ENCODE results near the gene DVL3.

DVL3 gene

DNA sequence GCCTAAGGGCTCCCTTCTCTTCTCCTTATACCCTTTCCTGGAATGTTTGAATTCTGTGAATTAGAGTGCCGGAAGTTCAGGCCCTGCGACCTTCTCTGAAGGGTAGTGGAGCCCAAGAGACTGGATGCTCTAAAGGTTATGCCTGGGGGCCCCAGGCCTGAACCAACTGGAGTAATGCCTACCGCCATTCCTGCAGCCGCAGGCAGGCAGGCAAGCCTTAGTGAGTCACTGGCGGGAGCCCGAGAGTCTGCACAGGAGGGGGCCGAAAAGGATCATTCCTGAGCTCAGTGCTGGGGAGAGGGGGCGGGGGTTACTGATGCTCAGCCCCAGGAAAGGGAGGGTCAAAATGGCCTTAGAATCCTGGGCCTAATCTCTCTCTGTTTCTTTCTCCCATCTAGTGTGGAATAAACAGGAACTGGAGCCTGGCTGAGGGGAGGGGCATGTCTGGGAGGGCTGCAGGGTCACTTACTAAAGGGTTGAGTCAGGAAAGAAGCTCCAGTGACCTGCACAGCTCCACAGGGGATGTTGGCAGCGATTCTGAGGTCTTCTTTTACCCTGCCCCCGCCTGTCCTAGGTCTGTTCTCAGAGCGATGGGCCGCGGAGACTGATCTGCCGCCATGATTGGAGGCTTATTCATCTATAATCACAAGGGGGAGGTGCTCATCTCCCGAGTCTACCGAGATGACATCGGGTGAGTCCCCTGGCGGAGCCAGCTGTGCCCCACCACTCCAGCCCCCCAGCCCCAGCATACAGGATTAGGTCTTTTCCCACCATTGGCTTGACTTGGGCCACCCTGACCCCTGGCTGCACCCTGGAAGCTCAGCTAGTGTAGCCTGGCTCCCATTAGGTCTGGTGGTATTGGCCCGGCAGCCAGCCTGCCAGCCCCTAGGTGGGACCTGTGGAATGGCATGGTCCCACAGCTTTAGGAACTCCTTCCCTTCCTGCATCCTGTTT lies 21.5 kb downstream of the DVL3 start:
- no peak for DNase-seq (ENCODE audit: low spot score)

DNA sequence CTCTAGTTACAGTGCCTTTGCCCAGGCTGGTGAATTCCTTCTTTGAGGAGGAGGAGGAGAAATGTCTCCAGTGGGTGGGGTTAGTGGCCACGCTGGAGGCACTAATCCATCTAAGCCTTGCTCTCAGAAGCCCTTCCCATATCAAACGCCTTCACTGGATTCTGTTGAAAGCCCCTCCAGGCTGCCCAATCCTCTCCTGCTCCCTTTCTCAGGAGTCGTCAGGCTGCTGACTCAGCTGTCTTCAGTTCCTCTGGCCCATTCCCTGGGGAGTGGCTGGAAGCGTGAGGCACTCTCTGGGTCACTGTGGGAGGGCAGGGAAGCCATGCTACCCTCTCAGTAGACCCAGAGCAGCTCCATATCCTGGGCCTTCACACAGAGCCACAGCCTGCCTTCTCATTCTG lies 22.2 kb downstream of the DVL3 start:
- no peak for DNase-seq (ENCODE audit: low spot score)

DNA sequence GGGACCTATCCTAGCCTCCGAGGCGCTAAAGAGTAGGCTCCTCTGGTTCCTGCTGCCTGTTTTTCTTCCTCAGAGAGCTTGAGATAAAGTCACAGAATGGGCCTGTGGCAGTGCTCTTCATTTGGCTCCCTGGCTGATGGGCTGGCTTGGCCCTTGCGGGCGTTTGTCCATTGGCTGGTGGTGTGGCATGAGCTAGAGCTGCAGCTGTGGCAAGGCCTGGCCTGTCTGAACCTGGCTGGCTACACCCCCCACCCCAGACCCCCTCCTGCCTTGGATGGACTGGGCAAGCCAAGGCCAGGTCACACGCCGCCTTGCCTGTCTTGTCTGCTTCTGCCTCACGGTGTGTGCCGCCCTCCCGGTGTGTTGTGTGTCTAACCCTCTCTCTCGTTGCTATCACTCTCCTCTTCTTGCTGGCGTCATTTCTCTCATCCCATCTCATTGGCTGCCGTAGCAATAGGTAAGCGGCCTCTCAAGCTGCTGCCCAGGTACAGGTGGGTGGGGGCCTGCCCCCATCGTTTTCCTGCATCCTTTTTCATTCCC lies 22.7 kb downstream of the DVL3 start:
- DNase-seq (ENCODE audit: low spot score) = no peak

DNA sequence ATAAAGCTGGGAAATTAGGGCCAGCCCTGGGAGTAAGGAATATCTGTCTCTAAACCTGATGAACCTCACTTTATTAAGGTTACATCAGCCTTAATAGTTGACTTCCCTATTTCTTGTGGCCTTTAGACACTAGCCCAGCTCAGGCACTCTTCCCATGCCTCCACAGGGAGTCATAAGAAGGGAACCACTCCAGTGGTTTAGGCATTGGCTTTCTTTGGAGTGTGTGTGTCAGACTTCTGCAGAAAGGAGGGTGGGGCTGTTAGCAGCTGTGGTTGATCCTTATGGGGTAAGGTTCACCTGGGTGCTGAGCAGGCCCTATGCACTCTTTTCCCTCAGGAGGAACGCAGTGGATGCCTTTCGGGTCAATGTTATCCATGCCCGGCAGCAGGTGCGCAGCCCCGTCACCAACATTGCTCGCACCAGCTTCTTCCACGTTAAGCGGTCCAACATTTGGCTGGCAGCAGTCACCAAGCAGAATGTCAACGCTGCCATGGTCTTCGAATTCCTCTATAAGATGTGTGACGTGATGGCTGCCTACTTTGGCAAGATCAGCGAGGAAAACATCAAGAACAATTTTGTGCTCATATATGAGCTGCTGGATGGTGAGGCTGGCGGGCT lies 23.5 kb downstream of the DVL3 start:
- DNase-seq (ENCODE audit: low spot score) = no peak

DNA sequence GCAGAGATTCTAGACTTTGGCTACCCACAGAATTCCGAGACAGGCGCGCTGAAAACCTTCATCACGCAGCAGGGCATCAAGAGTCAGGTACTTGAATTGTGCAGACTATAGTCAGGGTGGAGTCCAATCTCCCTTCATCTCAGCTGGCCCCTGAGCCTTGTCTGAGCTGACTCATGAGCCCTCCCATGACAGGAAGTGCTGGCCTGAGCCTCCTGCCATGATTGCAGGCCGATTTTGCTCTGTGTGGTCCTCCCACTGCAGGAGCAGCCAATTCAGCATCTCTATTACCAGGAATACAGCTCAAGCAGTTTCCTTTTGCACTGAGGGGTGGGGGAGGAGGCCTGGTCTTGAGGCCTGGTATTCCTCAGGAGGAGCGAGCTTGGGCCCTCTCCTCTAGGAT lies 25.0 kb downstream of the DVL3 start:
- DNase-seq (ENCODE audit: low spot score) = no peak

DNA sequence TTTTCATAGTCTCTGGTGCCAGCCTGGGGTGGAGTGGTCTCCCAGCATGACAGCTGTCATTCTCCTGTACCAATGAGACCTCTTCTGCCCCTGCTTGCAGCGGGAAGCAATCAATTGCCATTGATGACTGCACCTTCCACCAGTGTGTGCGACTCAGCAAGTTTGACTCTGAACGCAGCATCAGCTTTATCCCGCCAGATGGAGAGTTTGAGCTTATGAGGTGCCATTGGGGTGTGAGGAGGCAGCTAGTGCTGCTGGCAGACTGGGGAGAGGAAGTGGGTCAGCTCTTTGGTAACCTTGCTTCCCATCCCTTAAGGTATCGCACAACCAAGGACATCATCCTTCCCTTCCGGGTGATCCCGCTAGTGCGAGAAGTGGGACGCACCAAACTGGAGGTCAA lies 26.4 kb downstream of the DVL3 start:
- DNase-seq (ENCODE audit: low spot score) = no peak

DNA sequence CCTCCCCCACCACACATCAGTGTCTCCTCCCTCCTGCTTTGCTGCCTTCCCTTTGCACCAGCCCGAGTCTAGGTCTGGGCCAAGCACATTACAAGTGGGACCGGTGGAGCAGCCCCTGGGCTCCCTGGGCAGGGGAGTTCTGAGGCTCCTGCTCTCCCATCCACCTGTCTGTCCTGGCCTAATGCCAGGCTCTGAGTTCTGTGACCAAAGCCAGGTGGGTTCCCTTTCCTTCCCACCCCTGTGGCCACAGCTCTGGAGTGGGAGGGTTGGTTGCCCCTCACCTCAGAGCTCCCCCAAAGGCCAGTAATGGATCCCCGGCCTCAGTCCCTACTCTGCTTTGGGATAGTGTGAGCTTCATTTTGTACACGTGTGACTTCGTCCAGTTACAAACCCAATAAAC lies 28.5 kb downstream of the DVL3 start:
- DNase-seq (ENCODE audit: low spot score) = no peak

DNA sequence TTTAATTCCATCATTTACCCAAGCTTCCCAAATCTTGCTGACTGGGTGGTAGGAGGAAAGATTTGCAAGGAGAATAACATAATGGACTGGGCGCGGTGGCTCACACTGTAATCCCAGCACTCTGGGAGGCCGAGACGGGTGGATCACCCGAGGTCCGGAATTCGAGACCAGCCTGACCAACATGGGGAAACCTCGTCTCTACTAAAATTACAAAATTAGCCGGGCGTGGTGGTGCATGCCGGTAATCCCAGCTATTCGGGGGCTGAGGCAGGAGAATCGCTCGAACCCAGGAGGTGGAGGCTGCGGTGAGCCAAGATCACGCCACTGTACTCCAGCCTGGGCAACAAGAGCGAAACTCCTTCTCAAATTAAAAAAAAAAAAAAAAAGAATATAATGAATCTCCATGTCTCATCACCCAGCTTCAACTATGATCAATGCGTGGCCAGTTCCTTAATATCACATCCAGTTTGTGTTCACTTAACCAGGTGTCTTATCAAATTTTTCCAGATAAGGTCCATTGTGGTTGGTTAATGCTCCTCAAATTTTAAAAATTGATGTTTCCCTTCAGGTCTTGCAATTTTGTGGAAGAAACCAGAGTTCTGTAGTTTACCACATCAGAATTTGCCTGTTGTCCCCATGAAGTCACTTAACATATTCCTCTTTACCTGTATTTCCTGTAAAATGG lies 29.5 kb downstream of the DVL3 start:
- no peak for DNase-seq (ENCODE audit: low spot score)

DNA sequence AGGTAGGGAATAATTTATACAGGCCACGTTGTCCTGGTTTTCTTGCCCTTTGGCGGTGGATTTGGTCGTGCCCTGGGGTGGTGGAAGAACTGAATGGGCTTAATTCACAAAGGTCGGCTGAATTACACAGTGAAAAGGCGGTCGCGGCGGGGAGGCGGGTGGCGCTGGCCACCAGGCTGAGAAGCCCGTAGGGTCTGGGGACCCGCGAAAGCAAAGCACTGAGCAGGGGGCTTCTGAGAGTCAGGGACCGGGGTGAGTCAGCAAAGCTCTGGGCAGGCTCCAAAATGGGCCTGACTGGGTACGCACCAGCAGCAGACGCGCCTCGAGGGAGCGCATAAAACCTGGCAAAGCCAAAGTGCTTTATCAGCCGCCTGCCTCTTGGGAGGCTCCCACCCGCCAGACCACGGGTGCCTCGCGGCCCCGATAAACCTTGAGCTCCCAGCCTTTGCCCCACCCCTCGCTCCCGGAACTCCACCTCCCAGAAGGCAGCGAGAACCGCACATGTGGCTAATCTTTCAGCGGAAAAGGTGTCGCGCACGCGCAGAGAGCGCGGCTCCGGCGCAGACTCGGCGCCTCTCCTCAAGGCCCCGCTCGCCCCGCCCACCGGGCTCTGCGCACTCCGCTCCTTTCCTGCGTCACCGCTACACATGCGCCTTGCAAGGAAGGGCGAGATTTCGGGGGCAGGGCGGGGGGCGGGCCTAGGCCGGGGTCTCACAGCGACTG lies 30.4 kb downstream of the DVL3 start:
- DNase-seq (ENCODE audit: low spot score) = peak; percentile 99

DNA sequence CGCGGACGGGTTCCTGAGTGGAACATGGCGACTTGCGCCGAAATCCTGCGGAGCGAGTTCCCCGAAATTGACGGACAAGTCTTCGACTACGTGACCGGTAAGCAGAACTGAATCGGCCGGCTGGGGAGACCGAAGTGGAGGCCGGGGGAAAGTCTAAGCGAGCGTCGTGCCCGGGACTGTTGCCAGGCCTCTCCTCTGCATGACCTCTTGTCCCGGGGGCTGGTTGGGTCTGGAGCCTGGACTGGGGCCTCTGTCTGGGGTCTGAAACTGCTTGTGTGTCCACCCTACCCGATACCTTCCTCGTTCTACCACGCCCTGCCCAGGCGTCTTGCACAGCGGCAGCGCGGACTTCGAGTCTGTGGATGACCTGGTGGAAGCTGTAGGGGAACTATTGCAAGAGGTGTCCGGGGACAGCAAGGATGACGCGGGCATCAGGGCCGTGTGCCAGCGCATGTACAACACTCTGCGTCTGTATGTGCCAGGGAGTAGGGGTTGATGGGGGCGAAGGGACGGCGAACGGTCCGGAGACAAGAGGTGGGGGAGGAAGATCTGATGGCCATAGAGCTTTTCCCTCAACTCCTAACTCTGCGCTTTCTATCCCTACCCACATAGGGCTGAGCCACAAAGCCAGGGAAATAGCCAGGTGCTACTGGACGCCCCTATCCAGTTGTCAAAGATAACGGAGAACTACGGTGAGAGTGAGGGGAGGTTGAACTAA lies 31.2 kb downstream of the DVL3 start, which contains the start of gene ABCF3:
Gene ABCF3 (plus strand): TSS at position 16 of the 718 bp plus-strand sequence. CDS start 9 bp downstream, at position 25.
- DNase-seq (ENCODE audit: low spot score) = peak; percentile 6

DNA sequence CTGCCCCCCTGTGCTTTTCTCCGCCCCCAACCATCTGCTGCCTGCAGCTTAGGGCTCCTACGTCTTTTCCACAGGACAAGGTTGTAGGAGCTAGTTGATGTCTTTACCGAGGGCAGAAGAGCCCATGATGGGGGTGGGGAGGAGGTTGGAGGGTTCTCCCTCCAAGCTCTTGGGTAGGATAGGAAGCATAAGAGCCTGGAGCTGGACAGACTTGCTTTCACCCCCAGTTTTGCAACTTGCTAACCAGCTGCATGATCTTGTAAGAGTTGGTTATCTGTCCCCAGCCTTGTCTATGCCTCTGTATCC lies 31.7 kb downstream of the DVL3 start:
- no peak for DNase-seq (ENCODE audit: low spot score)

DNA sequence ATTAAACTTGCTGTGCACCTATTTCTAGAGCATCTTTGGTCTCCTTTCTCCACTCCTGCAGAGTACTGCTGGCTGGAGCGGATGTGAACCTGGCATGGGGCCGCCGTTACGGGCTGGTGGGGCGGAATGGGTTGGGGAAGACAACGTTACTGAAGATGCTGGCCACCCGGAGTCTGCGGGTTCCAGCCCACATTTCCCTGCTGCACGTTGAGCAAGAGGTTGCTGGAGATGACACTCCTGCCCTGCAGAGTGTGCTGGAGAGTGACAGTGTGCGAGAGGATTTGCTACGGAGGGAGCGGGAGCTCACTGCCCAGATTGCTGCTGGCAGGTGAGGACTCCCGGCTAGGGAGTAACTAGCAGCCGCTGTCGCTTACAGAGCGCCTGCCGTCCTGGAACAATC lies 32.9 kb downstream of the DVL3 start:
- DNase-seq (ENCODE audit: low spot score) = no peak

DNA sequence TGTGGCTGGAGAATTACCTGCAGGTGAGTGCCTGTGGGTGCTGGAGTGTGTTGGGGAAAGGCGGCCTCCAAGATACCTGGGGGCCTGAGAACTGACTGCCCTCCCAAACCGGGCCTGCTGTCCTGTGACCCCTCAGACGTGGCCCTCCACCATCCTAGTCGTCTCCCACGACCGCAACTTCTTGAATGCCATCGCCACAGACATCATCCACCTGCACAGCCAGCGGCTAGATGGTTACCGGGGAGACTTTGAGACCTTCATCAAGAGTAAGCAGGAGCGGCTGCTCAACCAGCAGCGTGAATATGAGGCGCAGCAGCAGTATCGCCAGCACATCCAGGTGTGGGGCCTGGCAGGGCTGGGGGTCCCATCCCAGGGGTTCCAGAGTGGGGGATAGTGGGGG lies 34.2 kb downstream of the DVL3 start:
- DNase-seq (ENCODE audit: low spot score) = no peak

DNA sequence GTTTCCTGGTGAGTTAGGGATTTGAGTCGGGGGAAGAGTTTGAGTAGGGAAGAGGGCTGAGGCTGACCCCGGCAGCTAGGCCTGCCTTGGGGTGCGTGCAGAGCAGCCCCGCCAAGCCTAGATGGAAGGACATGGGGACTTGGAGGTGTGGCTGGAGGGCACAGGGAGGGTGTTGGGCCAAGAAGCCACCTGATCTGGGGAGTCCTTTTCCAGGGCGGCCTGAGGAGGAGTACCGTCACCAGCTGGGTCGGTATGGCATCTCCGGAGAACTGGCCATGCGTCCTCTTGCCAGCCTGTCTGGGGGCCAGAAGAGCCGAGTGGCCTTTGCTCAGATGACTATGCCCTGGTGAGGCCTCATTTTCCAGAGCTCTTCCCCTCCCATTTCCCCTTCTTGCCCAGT lies 37.7 kb downstream of the DVL3 start:
- DNase-seq (ENCODE audit: low spot score) = no peak

DNA sequence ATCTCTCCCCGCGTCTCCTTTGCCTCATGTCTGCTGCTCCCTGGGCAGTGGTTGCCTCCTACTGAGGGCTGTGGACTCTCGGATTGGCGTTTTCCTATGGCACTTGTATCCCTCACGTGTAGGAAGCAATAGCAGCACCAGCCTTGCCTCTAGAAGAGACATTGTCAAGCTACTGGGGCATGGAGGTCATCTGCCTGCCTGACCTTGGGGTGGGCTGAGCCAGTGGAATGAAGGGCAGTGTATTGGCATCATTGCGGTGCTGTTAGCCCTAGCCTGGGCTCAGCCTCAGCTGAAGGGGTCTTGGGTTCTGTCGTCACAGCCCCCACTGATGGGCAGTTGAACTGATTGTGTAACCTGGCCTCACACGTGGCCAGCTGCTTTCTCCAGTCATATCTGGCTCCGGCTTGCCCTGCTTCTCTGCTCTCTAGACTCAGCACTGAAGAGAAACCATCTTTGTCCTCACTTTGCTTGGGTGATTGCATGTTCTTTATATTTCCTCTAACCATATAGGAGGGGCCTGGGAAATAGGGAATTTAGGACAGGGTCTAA lies 38.9 kb downstream of the DVL3 start:
- no peak for DNase-seq (ENCODE audit: low spot score)

DNA sequence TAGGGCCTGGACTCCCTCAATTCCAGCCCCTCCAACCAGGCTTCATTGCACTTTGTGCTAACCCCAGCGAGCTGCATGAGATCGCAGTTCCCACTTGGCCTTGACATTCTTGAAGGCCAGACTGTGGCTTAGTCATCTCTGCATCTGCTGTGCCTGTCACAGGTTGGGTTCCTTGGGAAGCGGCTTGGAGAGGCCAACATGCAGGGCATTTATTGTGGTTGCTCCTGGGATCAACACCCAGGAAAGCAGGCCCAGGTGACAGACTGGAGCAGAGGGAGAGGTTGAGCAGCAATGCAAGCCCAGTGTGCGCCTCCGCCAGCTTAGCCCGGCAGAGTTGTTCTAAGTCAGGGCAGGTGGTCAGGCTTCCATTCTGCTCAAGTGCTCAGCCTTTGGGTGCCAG lies 41.4 kb downstream of the DVL3 start:
- DNase-seq (ENCODE audit: low spot score) = no peak

DNA sequence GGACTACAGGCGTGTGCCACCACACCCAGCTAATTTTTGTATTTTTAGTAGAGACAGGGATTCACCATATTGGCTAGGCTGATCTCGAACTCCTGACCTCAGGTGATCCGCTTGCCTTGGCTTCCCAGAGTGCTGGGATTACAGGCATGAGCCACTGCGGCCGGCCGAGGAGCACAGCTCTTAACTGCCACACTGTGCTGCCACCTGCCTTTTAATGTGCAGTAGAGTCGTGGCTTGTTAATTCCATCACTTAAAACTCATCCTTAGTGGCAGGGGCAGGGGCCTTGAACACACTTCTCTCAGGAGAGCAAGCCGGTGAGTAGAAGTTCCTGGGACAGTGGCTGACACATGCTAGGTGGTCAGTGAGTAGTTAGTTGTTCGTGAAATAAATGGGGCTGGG lies 43.3 kb downstream of the DVL3 start:
- no peak for DNase-seq (ENCODE audit: low spot score)

DNA sequence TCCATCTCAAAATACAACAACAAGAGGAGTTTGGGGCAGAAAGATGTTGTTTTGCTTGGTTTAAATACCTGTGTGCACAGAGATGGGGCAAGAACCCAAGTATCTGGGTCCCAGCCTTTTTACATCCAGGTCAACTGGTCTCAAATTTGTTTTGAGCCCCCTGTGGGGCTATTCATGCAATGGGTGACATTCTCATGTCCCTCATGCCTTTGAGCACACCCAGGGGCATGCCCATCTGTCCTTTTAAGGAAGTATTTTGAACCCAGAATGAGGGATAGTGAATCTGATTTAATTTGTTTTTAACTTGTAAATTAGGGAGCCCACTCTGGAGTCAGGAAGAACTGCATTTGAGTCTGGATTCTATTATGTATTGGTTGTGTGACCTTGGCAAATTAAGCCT lies 45.6 kb downstream of the DVL3 start:
- DNase-seq (ENCODE audit: low spot score) = no peak

DNA sequence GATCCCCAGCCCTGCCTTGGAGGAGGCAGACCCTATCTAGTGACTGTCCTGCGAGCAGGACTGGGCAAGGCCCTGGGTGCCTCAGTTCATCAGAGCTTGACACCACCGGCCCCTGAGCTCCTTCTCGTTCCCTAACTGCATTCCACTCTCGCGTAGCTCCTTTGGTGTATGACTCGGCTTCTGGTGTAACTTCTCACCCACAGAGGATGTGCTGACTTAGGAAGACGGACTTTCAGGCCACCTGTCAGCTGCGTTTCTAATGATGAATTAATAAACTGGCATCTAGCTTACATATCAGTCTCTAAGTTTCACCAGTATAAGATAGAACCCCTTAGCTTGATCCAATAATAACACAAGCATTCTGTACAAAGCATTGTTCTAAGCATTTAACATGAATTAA lies 48.3 kb downstream of the DVL3 start:
- no peak for DNase-seq (ENCODE audit: low spot score)

DNA sequence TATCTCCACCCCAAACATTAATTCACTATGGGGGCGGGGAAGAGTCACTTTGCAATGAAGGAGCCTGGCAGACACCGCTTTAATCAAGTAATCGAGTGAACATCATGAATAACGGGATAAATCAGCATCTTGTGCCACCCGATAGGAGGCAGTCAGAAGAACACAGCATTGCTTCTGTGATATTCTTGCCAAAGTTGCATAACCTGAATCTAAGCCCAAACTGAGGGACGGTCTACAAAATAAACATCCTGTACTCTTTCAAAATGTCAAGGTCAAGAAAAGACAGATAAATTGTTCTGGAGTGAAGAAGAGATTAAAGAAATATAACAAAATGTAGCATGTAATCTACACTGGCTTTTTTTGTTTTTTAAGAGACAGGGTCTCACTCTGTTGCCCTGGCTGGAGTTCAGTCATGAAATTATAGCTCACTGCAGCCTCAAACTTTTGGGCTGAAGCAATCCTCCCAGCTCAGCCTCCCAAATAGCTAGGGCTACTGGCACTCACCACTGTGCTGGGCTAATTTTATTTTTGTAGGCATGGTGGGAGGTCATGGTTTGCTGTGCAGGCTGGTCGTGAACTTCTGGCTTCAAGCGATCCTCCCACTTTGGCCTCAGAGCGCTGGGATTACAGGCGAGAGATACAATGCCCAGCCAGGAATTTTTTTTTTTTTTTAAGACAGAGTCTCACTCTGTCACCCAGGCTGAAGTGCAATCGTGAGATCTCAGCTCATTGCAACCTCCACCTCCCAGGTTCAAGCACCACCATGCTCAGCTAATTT lies 54.2 kb downstream of the DVL3 start:
- no peak for DNase-seq (ENCODE audit: low spot score)

Measured in activated CD4-positive, alpha-beta T cell treated with anti-CD3 and anti-CD28 coated beads, Interleukin-2, Interleukin-4, amounts not matched to agents 100 ng/mL and 50 ng/mL, durations not matched to agents 16 hours and 8 hours (primary cell).